Non-pigmented ciliary epithelial cell (primary cell): ENCODE results near the gene STRBP.
A peak's percentile ranks its signal among the peaks of the same experiment; 100 is the strongest.

Source experiments
- DNase-seq: peaks from one replicate; pipeline ENCODE4 v3.0.0-alpha.2; 2010; ENCODE audit warnings: low read depth

The STRBP gene

GRCh38 chr9:123097430-123098095 is 170.8 kb downstream of the STRBP start:
- no peak for DNase-seq

- DNase-seq = no peak
Observed at GRCh38 chr9:123096987-123097386, 171.4 kb downstream of the STRBP start.

- no peak for DNase-seq
Observed at GRCh38 chr9:123093141-123093540, 175.2 kb downstream of the STRBP start.

DNA sequence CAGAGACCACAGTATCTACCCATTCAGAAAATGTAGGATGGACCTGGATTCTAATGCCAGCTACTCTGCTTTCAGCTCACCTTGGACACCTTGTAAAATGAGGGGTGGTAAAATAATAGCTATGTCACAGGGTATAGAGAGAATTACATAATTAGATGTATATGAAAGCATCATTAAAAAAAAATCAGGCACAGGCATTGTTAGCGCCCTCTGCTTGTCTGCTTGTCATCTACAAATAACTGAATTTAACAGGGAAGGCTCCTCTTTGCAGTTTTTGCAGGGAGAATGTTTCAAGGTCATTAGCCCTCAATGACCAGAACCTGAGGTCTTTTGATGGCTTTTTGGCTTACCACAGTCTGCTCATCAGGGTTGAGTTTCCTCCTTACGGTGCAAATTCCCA is 176.9 kb downstream of the STRBP start:
- DNase-seq = no peak

DNA sequence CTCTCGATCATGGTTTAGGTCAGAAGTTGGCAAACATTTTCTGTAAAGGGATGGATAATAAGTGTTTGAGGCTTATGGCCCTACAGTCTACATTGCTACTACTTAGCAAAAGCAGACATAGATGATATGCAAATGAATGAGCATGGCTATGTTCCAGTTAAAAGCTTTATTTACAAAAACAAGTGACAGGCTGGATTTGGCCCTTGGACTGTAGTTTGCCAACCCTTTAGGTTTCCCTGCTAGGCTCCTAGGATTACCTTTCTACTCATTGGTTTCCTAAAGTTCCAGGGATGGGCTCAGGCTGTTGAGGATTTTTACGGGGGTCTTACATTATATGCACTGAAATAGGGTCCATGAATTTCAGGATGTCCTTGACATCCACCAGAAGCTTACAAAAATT is 177.4 kb downstream of the STRBP start:
- DNase-seq = no peak

DNA sequence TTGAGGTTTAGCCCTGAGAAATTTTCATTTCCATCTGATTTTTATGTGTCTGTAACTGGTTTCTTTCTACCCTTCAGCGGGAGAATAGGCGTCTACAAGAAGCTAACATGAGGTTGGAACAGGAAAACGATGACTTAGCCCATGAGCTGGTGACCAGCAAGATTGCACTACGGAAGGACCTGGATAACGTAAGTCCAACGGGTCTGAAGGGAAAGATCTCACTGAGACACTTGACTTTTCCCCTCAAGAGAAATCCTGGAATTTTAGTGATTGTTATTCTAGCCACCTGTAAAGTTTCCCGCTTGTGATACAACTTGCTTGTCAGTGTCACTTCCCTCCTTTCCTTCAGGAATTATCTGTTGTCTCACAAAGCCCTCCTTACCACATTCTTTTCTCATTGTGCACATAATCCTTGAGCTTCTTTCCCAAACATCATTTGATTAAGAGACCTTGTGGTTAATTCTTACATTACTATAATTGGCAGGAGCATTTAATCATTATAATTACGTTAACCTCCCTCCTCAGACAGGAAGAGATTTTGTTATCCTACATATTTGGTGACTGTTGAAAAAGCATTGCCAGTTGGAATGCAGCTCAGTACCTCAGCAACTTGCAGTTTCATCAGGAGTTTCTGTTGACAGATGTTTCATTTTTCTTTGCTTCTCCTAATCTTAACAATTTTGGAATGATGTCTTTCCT is 178.0 kb downstream of the STRBP start:
- no peak for DNase-seq

DNA sequence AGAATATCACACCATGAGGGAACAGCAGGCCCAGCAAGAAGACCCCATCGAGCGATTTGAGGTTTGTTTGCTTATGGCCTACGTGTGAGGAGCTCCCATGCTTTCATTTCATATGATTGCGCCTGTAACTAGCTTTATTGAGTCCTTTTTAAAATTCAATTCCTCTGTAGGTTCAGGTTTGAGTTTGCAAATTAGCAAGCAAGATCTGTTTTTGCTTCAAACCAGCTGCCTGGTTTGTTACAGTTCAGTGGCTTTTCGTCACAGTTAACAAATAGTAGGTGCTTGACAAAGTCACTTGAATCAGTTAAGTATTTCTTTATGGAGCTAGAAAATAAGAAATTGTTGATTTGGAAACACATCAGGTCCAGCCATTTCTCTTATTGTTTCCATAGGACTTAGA is 178.6 kb downstream of the STRBP start:
- DNase-seq = no peak

GRCh38 chr9:123089040-123089439 is 179.3 kb downstream of the STRBP start:
- no peak for DNase-seq

DNA sequence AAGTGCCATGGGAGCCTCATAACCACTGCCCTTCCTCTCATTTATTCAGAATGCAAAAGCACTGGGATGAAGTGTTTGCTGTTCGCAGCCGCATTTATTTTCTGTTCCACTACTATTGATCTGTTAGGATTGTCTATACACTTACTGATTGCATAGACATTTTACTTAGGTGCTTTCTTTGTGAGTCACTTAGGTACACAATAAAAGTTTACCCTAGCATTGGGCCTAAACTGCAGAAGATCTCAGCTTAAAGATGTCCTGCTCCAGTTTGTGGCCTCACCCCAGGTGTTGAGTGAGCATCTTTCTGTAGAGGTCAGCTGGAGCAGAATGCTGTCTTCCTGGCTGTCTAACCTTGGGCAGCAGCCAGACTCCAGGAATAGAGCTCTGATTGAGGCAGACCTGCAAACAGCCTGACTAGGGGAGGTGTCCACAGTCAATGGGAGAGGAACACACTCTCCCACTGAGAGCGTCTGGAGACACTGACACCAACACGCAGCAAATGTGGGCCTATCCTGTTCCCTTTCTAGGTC is 181.0 kb downstream of the STRBP start:
- DNase-seq = no peak

- DNase-seq = no peak
Observed at GRCh38 chr9:123085916-123086315, 182.5 kb downstream of the STRBP start.

DNA sequence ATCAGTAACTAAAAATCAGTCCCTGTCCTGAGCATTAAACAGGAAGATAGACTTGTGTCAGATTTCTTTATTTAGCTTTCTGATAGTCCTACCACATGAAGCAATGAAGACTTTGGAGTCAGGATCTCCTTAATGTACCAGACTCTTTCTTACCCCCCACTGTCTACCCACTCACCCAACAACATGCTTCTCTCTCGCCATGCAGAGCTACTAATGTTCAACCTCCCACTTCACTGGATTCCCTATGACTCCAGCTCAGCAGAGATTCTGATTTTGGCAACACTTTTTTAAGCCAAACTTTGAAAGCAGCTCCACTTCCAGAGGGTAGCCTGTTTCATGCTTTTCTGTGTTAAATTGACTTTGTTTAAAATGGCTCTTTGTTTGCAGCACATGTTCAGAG is 184.1 kb downstream of the STRBP start:
- DNase-seq = no peak

GRCh38 chr9:123083680-123084079 is 184.7 kb downstream of the STRBP start:
- DNase-seq = no peak

- DNase-seq = no peak
Observed at GRCh38 chr9:123081824-123082223, 186.6 kb downstream of the STRBP start.

DNA sequence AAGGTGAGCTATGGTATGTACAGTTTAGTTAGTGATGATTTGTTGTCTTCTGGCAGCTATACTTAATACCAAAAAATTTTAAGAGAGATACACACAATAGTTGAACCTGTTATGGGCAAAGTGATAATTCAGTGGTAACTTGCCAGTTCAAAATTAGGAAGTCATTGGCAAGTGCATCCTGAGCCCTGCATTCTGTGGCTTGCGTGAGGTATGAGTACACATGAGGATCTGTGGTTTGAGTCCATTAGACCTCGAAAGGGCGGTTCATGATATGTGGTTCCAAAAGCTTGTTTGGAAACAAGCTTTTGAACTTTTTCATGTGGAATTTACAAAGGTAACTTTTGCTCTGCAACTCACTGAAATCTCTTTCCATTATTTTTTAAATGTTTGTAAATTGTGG is 187.9 kb downstream of the STRBP start:
- no peak for DNase-seq

DNA sequence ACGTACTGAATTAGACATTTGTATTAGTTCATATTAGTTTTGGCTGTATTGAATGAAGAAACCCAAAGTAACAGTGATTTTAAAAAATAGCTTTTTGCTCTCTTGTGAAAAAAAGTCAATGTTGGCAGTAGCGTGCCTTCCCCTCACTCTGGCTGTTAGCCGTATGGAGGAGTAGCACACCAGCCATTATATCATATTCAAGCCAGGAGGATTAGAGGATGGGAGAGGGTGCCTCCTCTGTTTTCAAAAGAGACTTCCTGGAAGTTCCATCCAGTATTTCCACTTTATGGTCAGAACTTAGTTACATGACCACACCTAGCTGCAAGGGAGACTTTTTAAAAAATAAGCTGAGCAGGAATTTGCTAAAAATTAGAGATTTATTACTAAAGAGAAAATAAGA is 193.8 kb downstream of the STRBP start:
- no peak for DNase-seq

GRCh38 chr9:123073991-123074422 is 194.4 kb downstream of the STRBP start:
- peak; percentile 35 for DNase-seq

DNA sequence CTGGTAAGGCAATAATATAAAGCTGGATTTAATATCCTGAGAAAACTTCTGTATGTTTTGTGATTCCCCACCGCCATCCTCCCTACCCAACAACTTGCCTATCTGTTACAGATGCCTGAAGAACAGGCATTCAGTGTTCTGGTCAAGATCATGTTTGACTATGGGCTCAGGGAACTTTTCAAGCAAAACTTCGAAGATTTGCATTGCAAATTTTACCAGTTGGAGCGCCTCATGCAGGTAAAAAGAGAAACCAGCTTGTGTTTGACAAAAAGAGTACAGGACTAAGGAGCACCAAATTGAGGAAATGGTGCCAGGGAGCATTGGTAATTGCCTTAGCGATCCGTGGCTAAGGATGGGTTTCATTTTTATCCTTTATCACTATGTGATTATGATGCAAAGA is 194.9 kb downstream of the STRBP start:
- no peak for DNase-seq

- DNase-seq = no peak
Observed at GRCh38 chr9:123072407-123072995, 195.9 kb downstream of the STRBP start.
